SH-SY5Y (cell line): ENCODE results near the gene OVOL1.

Source experiments
- GATA2 ChIP-seq: IDR thresholded peaks from 2 replicates; pipeline ENCODE4 v1.6.1; 2011; ENCODE audit warnings: mild to moderate bottlenecking, low read depth, low read length
- GATA3 ChIP-seq: IDR thresholded peaks from 2 replicates; pipeline ENCODE4 v1.6.1; 2011; ENCODE audit warnings: low read depth, mild to moderate bottlenecking, low read length, moderate library complexity

The OVOL1 gene

DNA sequence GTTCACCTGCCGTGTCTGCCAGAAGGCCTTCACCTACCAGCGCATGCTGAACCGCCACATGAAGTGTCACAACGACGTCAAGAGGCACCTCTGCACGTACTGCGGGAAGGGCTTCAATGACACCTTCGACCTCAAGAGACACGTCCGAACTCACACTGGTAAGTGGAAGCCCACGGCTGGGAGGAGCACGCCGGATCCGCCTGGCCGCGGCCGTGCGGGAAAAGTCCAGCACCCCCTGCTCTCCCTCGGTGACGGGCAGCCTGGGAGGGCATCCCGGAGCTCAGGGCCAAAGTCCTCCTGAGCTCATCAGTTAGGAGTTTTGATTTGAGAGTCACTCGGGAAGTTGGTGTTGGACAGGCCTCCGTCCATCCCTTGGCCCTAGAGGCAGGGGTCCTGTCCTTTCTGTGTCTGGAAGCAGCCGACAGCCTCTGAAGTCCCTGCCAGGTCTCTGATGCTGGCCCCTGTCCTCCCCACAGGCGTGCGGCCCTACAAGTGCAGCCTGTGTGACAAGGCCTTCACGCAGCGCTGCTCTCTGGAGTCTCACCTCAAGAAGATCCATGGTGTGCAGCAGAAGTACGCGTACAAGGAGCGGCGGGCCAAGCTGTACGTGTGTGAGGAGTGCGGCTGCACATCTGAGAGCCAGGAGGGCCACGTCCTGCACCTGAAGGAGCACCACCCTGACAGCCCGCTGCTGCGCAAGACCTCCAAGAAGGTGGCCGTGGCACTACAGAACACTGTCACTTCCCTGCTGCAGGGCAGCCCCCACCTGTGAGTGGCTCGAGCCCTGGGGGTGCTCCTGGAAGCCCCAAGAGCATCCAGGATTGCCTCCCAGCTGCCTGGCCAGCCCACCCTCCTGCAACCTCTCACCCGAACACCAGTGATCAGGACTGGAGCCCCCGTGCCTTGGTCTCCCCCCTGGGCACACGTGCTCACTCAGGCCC is 8.0 kb downstream of the OVOL1 start:
- TF ChIP-seq GATA3 (no peak), GATA2 (no peak)

DNA sequence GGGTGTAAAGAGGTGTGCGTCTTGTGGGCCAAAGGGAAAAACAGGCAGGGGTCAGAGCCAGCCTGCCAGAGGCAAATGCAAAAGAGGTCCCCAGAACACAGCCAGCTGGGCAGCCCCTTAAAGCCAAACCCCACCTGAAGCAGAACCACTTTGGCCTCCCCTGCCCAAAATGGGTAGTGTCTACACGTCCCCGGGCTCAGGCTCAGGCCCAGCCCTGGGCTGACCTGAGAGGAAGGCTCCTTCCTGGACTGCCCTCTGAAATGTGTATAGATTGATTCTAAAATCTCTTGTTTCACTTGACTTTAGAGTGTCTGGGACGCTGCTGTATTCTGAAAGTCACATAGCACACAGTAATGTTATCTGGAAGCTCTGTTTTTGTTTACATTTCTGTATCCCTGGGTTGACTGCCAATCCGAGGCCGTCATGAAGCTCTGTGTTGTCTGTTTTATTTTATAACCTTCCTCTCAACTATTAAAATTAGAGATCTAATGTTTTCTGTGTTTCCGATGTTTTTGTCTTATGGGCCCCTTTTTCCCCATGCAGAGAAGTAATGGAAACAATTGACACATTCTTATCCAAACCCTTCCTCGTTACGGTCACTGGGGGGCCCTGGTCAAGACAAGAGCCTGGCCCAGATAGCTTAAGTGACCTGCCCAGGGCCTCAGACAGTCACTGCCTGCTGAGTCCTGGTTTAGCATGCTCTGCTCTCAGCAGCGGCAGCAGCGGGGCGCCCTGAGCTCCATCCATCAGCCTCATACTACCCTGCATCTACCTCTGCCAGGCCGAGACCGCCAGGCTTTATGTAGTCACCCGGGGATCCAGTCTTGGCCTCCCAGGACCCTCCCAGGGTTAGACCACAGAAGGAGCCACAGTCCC is 10.1 kb downstream of the OVOL1 start:
- TF ChIP-seq GATA2 (no peak), GATA3 (no peak)

DNA sequence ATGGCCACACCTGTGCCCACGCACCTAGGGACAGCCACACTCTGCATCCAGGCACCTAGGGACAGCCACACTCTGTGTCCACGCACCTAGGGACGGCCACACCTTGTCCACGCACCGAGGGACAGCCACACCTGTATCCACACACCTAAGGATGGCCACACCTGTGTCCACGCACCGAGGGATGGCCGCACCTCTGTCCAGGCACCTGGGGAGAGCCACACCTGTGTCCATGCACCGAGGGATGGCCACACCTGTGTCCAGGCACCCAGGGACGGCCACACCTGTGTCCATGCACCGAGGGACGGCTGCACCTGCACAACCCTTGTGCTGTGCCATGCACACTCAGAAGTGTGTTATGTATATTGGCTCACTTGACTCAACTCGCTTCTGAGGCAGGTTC is 10.8 kb downstream of the OVOL1 start:
- TF ChIP-seq GATA2 = no peak
- TF ChIP-seq GATA3 = no peak

DNA sequence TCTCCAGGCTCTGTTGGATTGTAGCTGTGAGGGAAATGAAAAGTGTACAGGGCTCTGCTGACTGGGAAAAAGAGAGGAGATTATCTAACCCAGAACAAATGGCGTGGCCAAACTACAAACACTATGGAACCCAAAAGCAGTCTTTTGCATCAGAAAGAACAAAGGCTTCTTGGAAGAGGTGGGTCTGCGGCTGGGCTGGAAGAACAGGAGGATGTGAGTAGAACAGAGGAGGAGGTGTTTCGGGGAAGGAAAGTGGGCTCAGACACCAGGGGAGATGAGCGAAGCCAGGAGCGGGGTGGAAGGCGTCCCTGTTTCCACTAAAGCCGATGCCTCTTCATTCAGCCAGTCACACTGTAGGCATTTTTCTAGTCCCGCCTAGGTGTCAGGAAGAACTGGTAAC is 12.0 kb downstream of the OVOL1 start:
- TF ChIP-seq GATA2 (no peak), GATA3 (no peak)

DNA sequence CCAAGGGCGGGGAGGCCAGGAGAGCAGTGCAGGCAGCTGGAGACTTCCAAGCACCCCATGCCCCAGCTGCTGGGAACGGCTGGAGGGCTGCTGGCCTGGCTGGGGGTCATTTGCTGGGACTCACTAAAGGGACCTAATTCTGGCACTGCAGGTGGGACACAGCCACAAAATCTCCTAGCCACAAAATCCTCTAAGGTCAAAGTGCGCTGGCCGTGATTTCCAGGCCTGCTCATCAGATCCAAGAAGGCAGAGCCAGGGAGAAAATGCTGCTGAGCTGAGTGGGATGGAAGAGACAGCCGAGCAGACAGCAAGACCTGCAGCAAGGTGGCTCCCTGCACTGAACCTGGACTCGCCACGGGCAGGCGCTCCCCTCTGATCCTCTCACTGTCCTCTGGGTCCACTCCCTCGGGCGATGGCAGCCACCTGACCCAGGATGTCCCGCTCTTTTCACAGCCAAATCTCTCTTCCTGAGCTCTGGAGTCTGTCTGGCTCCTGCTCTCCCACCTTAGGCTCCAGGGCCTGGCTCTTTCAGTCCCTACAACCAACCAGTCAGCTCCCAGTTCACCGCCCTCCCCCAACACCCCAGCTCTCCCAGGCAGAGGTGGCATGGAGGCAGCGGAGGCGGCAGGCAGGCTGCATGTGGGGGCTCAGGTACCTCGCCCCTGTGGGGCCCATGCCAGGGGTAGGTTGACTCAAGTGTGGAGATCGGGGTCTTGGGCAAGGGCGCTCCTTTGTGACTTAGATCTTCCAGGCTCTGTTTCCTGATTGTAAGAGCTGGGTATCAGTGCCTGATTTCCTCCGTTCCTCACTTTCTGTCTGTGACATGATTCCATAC is 14.5 kb downstream of the OVOL1 start:
- no peak for TF ChIP-seq GATA2
- TF ChIP-seq GATA3 = no peak

DNA sequence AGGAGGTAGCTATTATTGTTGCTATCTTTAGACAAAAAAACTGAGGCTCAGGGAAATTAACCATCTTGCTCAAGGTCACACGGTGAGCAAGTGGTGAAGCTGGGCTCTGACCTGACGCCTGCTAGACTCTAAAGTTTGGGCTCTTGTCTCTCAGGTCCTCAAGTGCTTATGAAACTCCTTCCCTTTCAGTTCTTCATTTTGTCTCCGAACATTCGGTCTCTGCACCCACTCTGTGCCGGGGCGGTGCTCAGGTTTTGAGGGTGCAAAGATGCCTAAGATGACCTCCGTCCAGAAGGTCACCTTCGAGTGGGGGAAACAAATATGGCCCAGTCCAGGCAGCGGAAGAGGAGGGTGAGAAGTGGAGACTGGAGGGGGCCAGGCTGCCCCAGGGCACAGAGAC is 16.0 kb downstream of the OVOL1 start:
- TF ChIP-seq GATA2 = no peak
- no peak for TF ChIP-seq GATA3

DNA sequence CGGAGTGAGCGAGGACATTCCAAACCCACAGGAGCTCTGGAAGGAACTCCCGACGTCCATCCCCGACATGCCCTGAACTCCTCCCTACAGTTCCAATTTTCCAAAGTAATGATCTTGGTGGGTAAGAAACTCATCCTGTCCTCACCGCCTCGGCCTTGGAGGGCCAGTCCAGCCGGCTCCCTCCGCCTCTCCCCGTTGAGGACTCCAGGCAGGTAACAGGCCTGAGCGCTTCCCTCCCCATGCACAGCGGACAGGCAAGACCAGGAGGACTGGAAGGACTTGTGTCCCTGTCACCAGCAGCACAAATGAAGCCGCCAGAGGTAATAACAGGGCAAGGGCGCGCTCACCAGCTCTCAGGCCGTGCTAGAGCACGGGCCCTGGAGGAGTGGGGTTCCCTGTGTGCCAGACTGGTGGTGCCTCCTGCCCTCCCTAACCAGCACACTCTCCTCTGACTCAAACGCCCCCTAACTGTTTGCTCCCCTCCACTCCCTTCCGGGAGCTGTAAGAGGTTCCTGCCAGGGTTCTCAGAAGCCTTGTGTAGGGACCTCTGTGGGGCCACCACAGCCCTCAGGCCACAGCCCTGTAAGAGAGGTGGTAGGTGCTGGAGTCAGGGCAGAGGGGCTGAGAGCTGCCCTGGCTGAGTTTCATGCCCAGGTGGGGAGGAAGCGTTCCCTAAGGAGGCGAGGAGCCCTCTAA is 17.1 kb downstream of the OVOL1 start:
- TF ChIP-seq GATA3 (no peak), GATA2 (no peak)

DNA sequence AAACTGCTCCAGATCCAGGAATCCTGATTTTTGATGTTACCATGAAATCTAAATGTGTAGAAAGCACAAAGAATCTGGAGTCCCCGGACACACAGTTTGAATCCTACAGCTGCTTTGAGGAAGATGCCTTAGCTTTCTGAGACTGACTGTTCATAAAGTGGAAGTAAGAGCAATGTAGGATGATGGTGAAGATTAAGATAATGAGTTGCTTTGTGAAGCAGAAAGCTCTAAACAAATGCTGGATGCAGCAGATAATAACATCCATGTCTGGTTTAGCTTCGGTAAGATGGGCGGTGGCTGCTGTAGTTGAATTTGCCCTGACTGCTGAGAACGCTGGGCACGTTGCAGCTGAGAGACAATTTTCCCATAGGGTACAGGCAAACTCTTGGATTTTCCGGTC is 20.1 kb downstream of the OVOL1 start:
- TF ChIP-seq GATA2 = no peak
- no peak for TF ChIP-seq GATA3

DNA sequence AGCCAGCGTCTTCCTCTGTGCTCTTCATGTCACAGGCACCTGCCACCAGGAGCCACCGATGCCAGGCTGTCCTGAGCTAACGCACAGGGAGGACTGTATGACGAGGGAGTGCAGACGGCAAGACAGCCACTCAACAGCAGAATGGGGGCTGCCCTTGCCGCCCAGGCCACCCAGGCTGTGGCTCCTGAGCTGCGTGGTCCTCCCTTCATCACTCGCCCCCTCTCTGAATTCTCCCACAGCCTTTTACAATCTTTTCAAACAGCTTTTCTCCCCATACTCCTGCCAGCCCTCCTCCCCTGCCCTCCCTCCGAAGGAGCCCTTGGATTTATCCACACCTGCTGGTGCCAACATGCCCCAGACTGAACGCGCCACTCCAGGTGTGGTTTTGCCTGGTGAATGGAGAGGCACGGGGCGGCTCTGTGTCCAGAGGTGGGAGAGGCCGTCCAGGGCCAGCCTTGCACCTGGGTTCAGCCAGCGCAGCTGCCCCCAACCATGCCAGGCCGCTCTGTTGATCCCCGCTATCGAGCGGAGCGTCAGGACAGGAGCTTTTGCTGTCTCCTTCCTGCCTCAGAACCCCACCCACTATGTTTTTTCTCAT is 22.0 kb downstream of the OVOL1 start:
- TF ChIP-seq GATA3 = no peak
- no peak for TF ChIP-seq GATA2

DNA sequence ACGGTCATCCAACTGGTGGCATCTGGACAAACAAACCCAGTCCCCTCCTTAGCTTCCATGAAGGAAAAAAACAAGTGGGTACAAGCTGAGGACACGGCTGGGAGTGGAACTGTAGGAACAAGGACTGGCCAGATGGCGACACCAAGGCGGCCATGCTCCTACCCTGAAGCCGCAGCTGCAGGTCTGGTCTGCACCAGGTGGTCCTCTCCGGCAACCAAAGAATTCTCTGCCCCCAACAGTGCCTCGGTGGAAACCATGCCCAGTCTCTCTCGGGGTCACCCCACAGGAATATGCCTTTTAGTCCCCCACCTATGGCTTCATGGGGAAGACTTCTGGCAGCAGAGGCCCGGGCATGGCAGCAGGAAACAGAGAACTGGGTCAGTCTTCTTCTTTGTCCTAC is 22.6 kb downstream of the OVOL1 start:
- TF ChIP-seq GATA2 = no peak
- no peak for TF ChIP-seq GATA3

DNA sequence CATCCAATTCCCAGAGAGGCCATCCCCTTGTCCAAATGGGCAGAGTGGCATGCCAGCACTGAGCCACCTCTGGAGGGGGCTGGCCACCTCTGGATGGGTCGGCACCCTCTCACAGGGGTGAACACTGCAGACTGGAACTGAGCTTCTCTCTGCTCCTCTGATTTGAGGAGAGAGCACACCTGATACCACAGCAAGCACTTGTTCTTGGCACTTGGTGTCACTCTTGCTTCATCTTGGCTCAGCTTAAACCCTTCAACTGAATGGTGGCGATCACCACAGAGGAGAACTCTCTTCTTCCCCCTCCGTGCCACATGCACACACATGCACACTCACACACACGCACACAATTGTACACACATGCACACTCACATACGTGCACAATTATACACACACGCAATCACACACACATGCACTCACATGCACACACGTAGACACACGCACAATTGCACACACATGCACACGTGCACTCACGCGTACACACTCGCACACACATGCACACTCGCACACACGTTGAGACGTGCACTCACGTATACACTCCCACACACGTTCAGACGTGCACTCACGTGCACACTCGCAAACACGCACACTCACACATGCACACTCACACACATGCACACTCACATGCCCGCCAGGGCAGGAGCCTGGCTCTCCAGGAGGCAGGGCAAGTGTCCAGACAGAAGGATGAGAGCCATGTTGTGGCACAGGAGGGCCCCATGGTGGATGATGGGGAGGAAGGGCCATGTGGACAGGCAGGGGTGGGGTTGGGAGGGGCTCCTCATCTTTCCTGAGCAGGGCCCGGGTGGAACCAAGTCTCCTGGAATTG is 23.4 kb downstream of the OVOL1 start:
- TF ChIP-seq GATA3 (no peak), GATA2 (no peak)
